ENCODE results near the gene GALM.
"Not testable (repeated sequence)": the region's sequence is repeated elsewhere in the genome, so short reads cannot be mapped to it uniquely, and the experiment has no call there.

GALM gene

DNA sequence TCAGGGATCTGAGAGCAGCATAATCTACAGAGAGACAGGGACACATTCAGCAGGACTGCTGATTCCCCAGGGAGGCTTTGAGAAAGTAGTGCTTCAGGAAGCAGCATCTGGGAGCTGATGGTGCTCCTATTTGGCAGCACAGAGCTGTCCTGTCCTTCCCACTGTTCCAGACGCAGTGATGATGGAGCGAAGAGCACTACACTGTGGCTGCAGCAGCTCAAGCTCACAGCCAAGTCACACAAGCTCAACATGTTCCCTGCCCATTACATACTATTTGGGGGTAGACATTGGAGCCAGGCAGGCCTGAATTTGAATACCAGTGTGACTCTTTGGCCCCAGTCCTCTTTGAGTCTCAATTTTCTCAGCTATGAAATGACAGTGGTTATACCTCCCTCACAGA, 15.2 kb upstream of the GALM start:
- DNase-seq = no peak

DNA sequence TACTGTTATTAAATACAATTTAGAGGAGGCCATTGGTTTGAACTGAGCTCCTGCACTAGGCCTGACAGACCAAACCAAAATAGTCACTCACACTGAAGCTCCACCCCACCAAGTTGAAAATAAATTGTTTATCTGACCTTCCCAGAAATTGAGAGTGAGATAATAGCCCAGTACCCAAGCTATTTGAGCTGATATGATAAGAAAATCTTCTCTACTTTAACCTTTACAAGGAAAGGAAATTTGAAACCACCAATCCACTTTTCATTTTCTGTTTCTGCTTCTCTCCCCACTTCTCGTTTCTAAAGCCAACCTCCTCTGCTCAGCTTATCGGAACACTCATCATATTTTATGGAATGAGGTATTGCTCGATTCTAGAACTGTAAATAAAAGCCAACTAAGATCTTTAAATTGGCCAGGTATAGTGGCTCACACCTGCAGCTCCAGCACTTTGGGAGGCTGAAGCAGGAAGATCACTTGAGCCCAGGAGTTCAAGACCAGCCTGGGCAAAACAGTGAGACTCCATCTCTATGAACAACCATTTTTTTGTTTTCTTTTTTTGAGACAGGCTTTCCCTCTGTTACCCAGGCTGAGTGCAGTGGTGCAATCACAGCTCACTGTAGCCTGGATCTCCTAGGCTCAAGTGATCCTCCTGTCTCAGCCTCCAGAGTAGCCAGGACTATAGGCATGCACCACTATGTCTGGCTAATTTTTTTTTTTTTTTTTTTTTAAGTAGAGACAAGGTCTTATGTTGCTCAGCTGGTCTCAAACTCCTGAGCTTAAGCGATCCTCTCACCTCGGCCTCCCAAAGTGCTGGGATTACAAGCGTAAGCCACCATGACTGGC, 13.3 kb upstream of the GALM start:
- no peak for DNase-seq

DNA sequence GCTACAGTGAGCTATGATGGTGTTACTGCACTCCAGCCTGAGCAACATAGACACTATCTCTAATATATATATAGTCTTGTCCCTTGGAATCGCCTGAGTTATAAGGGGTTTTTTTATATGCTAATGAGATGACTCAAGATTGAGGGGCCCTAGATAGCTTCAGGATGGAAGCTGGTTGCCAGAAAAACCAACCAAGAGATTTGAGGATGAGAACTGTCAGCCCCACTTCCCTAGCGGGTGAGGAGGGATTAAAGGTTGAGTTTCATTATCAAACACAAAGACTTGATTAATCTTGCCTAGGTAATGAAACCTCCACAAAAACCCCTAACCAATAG, 12.6 kb upstream of the GALM start:
- no peak for DNase-seq

DNA sequence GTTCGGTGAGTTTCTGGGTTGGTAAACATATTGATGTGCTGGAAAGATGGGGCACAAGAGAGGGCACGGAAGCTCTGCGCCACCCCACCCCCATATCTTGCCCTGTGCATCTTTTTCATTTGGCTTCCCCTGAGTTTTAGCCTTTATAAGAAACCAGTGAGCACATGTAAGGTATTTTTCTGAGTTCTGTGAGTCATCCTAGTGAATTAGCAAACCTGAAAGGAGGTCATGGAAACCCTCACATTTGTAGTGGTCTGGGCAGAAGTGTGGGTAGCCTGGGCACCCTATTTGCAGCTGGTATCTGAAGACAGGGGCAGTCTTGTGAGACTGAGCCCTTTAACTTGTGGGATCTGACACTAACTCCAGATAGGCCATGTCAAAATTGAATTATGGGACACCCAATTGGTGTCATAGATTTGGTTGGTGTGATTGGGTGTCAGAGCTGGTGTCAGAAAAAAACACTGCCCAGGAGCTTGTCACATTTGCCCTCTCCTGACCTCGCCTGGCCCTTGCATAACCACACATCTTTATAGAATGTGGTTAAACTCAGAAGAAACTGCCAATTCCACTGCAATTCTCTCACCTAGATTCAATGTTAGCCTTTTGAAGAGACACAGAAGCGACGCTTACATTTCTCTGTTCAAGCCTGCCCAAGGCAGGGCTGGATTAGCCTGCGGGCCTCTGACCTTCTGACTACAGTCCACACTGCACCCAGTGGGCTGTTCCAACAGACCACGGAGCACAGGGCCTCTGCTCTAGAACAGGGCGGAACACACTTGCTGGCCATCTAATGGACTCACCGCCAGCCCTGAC, 12.0 kb upstream of the GALM start:
- DNase-seq = no peak

DNA sequence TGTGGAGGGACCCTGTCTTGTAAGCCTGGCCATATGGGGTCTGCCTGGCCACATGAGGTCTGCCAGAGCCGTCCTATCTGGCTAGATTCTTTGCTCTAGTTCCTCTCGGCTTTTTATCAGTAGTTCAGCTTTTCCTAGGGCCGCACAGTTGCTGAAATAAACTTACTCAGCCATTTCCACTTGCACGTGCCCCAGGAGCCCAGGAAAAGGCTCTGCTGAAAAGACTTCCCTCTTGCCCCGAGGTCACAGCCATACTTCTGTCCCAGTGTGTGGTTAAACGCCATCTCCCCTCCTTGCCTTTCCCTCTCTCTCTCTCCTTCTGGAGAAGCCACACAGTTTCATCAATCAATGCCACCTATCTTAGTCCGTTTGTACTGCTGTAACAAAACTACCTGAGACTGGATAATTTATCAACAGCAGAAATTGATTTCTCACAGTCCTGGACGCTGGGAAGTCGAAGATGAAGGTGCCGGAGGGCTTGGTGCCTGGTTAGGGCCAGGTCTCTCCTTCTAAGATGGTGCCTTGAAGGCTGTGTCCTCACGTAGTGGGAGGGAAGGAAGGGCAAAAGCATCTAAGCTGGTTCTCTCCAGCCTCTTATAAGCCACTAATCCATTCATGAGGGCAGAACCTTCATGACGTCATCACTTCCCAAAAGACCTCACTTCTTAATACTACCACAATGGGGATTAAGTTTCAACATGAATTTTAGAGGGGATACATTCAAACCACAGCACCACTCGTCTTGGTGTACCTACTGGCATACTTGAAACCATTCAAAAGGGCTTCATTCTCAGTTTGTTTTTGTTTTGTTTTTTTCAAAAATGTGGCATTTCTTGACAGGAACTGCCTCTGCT, 11.2 kb upstream of the GALM start:
- DNase-seq = no peak

DNA sequence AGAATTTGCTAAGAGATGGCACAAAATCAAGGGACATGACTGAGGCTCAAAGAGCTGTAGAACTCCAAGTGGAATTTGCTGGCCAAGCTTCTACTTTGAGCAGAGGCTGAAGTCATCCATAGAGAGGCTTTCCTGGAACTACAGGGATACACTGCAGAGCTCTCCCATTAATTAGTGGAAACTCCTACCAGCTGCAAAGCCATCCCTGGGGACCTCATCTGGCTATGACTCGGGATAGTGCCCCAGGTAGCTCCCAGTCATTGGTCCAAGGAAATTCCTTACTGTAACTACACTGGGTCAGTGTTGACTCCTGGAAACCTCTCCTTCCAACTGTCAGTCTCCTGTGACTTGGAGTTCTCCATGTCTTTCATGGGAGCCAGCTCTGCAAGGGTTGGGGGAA, 10.5 kb upstream of the GALM start:
- DNase-seq = no peak

DNA sequence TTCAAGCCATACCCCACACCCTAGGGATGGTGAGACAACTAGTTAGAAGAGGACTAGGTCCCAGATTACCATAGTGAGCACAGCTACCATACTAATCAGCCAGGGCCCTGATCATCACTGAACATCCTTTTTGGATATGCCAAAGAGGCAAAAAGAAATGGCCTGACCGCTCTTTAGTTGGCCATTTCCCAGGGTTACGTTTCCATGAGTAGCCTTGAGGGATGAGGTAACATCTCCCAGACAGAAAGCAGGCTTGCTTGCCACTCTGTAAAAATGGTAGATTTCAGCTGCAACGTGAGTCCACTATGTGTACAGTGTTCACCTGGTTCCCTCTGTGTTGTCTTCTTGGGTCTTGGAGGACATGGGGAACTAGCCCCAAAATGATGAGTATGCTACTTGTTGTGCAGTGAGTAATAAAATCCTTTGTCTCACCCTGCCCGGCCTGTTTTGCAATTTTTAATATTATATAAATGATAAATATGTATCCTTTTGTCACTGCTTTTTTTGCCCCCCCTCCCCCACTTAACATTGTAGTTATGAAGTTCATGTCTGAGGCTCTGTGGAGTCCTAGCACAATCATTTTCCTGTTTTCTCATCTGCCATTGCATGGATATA, 8.9 kb upstream of the GALM start:
- DNase-seq = no peak

DNA sequence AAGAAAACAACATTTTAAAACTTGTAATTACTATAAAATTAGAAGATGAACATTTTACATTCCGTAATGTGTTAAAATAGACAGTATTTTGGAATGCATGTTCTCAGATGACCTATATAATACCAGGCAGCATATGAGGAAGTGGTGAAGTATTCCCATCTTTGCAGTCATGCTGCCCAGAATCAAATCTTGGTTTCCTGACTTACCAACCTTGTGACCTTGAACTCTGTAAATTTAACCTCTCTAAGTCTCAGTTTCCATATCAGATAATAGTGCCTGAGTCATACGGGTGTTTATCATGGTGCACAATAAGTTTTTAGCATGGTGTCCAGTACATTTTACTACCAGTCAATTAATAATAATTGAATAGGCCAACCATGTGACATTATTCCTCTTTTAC, 7.3 kb upstream of the GALM start:
- DNase-seq = no peak

DNA sequence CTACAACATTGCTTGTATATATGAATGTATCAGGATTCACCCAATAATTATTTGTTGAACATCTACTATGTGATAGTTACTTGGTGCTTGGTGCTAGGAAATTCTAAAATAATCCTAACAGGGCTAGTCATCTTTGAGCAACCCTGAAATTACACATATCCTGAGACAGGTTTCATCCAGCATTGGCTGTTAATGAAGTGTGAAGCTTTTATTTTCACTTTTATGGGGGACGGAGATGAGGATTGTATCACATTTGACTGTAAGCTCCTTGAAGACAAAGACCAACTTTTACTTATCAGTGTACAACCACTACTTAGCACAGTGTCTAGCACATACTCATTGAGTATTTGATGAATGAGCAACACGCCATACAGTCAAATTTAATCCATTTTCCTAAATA, 6.8 kb upstream of the GALM start:
- no peak for DNase-seq

DNA sequence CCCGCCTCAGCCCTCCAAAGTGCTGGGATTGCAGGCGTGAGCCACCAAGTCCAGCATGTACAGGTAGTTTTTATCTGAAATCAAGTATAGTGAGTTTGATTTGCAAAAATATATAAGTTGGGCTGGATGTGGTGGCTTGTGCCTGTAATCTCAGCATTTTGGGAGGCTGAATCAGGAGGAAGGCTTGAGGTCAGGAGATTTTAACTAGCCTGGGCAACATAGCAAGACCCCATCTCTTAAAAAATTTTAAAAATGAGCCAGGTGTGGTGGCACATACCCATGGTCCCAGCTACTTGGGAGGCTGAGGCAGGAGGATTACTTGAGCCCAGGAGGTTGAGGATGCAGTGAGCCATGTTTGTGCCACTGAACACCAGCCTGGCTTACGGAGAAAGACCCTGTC, 5.6 kb upstream of the GALM start:
- no peak for DNase-seq

DNA sequence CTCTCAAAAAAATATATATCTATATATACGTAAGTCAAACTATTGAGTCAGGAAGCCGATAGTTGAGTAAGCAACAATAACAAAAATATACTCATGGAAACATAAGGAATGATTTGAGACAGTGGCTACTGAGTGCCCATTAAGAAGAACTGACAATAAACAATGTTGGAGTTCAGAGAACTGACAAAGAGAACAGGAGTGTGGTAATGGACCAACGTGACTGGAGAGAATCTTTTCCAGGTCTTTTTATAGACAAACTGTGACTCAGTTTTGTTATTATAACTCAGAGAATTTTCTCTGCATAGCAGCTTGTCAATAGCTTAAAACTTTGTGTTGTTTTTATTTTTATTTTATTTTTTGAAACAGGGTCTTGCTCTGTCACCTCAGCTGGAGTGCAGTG, 4.6 kb upstream of the GALM start:
- no peak for DNase-seq

DNA sequence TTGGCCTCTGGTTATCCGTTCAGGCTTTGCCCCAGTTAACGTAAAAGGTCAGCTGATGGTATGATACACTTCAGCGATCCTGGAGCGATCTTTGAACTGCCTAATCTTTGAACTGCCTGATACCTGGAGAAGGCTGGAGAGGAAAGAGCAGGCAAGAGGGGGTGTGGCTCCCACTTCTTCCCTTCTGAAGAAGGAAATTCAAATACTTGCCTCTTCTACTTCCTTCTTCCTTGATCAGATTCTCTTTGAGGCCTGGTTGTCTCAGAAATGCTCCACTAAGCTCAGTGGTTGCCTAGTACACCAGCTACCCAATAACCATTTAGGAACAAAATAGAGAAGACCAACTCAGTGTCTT, 619 bp downstream of the GALM start:
- no peak for DNase-seq

DNA sequence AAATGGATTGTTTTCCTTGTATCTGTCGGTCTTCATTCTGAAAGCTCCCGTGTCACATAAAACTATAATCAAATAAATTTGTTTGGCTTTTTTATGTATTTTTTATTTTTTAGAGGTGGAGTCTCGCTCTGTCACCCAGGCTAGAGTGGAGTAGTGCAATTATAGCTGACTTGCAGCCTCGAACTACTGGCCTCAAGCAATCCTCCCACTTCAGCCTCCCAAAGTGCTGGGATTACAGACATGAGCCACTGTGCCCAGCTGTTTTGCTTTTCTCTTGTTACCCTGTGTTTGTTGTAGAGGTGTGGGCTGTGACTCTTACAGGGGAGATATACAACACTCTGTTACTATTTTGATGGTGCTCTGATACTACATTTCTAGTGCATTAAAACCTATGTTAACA, 2.2 kb downstream of the GALM start:
- DNase-seq = no peak

DNA sequence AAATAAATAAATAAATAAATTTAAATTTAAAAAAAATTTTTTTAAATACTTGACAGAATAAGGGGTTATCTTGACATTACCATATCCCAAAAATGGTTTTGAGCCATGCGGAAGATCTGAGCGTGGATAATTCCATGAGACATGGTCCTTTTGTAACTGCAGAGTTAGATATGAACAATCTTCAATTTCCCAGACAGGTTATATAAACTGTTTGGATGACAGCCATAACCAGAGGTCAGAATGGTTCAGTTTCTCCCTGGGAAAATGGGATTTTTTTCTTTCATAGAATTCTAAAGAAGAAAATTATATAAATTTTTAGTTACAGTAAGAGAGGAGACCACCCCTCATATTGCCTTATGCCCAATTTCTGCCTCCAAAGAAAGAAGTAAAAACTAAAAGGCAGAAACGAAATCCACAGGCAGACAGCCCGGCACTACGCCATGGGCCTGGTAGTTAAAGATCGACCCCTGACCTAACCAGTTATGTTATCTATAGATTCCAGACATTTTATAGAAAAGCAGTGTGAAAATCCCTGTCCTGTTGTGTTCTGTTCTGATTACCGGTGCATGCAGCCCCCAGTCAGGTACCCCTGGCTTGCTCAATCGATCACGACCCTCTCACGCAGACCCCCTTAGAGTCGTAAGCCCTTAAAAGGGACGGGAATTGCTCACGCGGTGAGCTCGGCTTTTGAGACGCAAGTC, 3.0 kb downstream of the GALM start:
- DNase-seq = no peak

DNA sequence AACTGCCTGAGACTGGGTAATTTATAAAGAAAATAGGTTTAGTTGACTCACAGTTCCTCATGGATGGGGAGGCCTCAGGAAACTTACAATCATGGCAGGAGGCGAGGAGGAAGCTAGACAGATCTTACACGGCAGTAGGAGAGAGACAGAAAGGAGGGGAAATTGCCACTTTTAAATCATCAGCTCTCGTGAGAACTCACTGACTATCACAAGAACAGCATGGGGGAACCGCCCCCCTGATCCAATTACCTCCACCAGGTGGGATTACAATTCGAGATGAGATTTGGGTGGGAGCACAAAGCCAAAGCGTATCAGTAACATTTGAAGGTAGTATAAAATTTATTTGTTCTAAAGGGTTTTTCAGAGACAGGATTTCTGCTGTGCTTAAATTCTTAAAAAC, 5.4 kb downstream of the GALM start:
- DNase-seq = no peak

DNA sequence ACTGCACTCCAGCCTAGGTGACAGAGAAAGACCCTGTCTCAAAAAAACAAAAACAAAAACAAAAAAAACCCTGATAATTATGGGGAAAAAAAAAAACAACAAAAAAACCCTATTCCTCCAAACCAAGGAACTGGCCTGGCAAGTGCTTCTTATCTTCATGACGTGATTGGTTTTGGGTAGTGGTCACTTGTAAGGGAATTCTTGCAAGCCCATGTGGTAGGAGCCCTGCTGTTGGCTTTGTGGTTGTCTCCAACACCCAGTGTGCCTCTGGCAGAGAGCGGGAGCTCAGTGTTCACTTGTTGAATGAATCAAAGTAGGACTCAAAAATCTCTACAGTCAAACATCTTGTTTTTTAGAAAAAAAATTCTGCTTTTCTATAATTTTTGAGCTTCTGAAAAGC, 6.0 kb downstream of the GALM start:
- DNase-seq = no peak

DNA sequence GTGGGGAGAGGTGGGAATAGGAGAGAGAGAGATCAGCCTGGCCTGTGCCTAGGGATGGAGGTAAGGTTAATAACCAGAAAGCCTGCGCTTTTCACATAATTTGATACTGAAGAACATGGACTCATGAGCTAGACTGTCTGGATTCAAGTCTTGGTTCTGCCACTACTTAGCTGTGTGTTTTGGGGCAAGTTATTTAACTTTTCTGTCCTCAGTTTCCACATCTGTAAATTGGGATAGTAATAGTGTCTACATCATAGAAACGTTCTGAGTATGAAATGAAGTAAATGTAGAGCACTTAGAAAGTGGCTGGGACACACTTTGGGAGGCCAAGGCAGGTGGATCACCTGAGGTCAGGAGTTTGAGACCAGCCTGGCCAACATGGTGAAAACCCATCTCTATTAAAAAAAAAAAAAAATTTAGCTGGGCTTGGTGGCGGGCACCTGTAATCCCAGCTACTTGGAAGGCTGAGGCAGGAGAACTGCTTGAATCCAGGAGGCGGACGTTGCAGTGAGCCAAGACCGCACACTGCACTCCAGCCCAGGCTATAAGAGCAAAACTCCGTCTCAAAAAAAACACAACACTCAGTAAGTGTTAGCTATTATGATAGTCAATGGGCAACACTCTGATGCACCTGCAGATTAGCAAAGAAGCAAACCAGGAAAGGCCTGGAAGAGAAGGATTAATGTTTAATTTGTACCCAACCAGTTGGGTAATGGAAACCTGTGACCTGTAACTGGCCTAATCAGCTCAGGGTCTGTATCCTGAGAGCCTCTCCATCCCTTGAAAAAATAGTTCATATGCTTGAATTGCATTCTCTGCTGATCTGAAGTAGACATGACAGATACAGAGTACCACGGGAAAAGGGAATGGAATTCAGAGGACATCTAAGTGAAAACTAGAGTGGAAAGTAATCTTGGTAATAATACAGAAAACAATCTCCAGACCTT, 6.8 kb downstream of the GALM start:
- no peak for DNase-seq

DNA sequence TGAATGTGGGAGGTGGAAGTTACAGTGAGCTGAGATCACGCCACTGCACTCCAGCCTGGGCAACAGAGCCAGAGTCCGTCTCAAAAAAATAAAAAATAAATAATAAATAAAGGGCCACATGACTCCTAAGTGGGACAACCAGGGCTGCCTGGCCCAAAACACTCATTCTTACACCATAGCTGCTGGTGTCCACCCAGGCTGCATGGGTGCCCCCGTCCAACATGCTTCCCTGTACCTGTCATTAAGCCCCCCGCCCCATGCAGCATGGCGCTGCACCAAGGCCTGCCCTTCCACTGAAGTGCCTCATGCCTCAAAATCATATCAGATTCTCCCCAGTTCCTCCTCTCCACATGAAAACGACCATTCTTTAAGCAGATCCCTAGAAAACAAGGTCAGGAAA, 10.8 kb downstream of the GALM start:
- DNase-seq = no peak

DNA sequence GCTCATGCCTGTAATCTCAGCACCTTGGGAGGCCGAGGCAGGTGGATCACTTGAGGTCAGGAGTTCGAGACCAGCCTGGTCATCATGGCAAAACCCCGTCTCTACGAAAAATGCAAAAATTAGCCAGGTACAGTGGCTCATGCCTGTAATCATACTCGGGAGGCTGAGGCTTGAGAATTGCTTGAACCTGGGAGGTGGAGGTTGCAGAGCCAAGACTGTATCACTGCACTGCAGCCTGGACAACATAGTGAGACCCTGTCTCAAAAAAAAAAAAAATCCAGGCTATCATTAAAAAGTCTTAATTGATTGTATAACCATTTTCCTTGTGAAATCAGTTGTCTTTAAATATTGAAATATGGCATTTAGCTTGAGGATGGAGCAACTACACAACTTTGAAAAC, 15.0 kb downstream of the GALM start:
- DNase-seq = not testable (repeated sequence)

DNA sequence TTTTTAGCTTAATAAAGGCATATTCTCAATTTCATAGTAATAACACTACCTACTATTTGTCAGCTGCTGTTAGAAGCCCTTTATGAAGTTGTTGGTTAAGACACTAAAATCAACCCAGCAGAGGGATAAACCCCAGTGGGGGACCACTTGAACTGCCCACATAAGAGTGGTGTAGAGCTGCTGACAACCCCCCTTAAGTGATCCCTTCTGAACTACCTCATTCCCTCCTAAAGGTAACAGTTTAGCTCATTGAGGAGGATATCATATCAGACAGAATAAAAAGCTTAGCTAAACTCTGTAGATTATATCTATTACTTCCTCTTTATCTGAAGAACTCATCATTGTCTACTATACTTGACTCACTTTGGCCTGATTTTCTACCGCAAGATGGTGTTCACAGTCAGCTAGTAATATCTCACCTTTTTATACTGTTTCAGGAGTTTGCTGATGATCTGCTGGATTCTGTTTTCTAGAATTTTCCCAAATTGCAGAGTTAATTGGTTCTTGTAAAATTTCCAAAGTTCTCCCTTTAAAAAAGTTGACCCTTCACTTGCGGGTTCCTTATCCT, 16.2 kb downstream of the GALM start:
- no peak for DNase-seq

DNA sequence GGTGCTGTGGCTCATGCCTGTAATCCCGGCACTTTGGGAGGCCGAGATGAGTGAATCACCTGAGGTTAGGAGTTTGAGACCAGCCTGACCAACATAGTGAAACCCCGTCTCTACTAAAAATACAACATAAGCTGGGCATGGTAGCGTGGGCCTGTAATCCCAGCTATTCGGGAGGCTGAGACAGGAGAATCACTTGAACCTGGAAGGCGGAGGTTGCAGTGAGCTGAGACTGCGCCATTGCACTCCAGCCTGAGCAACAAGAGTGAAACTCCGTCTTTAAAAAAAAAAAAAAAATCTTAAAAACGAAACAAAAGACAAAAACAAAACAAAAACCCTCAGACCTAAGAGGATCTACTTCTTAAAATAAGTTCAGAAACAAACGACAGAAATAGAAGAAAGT, 16.7 kb downstream of the GALM start:
- not testable (repeated sequence) for DNase-seq
